GM12865 (cell line): Measurements from ENCODE around the gene OR52E5.

Experiments used
- DNase-seq: peaks from one replicate; pipeline ENCODE4 v3.0.0; 2010; ENCODE audit warnings: low read depth
- H3K4me3 ChIP-seq: 2 replicates; pipeline ENCODE4 v1.5.1; 2011; ENCODE audit warnings: mild to moderate bottlenecking, low read depth, low read length, control low read depth
- TF ChIP-seq, protein P1 (sequence below): IDR thresholded peaks from 2 replicates; pipeline ENCODE4 v1.5.1; 2011; ENCODE audit warnings: low read length, control low read depth, low read depth, inconsistent platforms; ENCODE audit not compliant: insufficient read depth; ENCODE audit errors: missing control alignments

Gene OR52E5

DNA sequence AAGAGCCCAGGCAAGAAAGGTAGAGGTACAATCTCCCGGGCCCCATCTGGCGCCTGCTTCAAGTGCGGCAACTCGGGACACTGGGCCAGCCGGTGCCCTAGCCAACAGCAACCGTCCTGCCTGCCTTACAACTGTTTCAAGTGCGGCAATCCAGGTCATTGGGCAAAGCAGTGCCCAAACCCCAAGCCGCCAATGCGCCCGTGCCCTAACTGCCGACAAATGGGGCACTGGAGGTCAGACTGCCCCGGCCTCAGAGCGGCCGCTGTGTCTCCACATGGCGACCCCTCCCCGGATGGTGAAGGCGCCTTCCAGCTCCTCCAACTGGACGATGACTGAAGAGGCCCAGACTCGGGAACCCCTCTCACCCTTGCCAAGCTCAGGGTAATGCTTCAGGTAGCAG lies 37.6 kb downstream of the OR52E5 start:
- no peak for DNase-seq
- TF ChIP-seq, protein P1, sequence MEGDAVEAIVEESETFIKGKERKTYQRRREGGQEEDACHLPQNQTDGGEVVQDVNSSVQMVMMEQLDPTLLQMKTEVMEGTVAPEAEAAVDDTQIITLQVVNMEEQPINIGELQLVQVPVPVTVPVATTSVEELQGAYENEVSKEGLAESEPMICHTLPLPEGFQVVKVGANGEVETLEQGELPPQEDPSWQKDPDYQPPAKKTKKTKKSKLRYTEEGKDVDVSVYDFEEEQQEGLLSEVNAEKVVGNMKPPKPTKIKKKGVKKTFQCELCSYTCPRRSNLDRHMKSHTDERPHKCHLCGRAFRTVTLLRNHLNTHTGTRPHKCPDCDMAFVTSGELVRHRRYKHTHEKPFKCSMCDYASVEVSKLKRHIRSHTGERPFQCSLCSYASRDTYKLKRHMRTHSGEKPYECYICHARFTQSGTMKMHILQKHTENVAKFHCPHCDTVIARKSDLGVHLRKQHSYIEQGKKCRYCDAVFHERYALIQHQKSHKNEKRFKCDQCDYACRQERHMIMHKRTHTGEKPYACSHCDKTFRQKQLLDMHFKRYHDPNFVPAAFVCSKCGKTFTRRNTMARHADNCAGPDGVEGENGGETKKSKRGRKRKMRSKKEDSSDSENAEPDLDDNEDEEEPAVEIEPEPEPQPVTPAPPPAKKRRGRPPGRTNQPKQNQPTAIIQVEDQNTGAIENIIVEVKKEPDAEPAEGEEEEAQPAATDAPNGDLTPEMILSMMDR = no peak
- H3K4me3 ChIP-seq = no peak overlapping the region

- no peak for DNase-seq
- TF ChIP-seq, protein P1 = no peak
- H3K4me3 ChIP-seq = no peak overlapping the region
These were observed 38.1 kb downstream of the OR52E5 start for GRCh38 chr11:5931061-5931460.

DNA sequence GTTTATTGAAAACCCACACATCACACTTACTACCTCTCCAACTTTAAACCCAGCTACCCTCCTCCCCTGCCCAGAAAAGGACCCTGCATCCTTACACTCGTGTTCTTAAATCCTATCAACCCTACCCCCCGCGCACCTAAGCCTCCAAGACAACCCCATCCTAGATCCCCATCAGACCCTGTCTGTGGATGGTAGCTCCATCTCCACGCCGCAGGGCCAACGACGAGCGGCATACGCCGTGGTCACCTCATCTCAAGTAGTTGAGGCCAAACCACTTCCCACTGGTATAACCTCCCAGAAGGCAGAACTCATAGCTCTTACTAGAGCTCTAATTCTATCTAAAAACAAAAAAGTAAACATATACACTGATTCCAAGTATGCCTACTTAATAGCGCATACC lies 39.7 kb downstream of the OR52E5 start:
- no peak for DNase-seq
- TF ChIP-seq, protein P1 = no peak

DNA sequence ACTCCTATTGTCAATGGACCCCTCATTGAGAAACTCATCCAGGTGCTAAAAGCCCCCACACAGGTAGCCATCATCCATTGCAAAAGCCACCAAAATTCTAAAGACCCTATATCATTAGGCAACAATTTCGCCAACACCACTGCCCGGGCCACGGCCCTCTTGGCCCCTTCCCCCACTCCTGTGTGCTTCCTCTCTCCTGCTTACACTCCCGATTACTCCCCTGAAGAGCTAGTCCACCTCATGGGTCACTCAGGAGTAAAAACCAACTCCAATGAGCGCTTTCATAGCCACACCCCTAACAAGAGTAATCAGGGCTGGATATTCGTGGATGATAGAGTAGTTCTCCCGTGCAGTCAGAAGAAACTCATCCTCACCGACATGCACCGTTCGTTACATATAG lies 40.1 kb downstream of the OR52E5 start:
- no peak for DNase-seq
- no peak overlapping the region for H3K4me3 ChIP-seq
- TF ChIP-seq, protein P1 = no peak

More for the DNA sequence above, 39.7 kb downstream of the OR52E5 start:
- no peak overlapping the region for H3K4me3 ChIP-seq

DNA sequence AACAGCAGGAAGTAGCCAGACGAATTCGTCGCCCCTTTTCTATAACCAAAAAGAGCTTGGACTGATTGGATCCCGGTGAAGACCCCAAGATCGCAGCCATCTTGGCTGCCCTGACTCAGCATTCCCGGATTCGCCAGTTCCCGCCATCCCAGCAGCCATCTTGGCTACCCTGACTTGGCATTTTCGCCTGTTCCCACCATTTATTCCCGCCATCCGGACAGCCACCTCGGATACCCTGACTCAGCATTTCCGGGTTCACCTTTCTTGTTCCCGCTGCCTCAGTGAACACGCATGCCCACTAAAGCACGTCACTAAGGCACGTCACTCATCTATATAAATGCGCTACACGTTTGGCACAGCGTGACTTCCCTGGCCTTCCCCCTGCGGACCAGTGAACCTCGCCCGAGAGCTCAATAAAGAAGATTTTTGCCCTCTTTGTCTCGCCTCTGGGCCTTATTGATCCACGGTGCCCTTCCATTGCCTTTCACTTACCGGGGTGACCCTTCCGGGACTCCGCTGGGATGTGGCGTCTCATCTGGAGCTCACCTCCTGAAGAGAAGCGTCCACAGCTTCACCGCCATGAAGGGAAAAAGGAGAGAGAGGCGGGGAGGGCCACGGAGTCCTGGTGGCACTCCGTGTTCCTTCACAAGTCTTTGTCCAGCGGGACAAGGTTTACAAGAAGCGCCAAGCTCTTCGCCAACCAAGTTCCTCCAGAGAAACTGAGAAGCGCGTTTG lies 45.0 kb downstream of the OR52E5 start:
- TF ChIP-seq, protein P1 = no peak
- no peak overlapping the region for H3K4me3 ChIP-seq

GRCh38 chr11:5938603-5938965 lies 45.6 kb downstream of the OR52E5 start:
- TF ChIP-seq, protein P1 = no peak
- no peak for DNase-seq
- no peak overlapping the region for H3K4me3 ChIP-seq

More for the DNA sequence above, 45.0 kb downstream of the OR52E5 start:
- no peak for DNase-seq

DNA sequence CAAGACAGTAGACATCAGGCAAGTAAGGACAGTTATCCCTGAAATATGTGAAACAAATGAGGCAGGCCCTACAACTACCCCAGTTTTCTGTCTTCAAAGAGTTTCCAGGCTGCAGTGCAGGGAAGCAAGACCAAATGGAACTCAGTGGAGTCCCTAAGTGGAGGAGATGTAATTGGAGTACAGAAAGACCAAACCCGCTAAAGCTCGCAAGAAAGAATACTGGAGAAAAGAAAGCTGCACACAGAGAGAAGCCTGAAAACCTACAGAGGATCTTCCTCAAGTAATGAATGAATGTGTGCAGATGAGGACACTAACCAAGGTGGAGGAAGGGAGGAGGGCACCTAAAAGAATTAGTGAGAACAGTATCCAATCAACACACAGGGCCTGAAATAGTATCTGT lies 47.7 kb downstream of the OR52E5 start:
- no peak overlapping the region for H3K4me3 ChIP-seq
- TF ChIP-seq, protein P1 = no peak
- DNase-seq = no peak
